Esophagus muscularis mucosa (tissue), 4 donors: Measurements from ENCODE around the gene LRP5. TPM values are rescaled to one million over a fixed set of nuclear protein-coding genes. Genes with fewer than 3 reads are reported as not detected.
A peak's percentile ranks its signal among the peaks of the same experiment; 100 is the strongest.
"Not testable (repeated sequence)": the region's sequence is repeated elsewhere in the genome, so short reads cannot be mapped to it uniquely, and the experiment has no call there.

Experiments used
- DNase-seq: peaks from one replicate; pipeline ENCODE4 v3.0.0-alpha.2; 2017; ENCODE audit errors: extremely low spot score
- H3K27ac ChIP-seq, 4 donors: fragments of 200-600 bp; sonication (generic); replicated peaks in 1 of 4; 1 replicate in 3 of 4; 2 replicates in 1 of 4; pipeline ENCODE4 v1.5.1; 2016 to 2019; ENCODE audit warnings: mild to moderate bottlenecking in 1 of 4
- H3K27me3 ChIP-seq, 4 donors: fragments of 200-600 bp; sonication (generic); one replicate each; pipeline versions ENCODE4 v1.5.1 to v1.6.0; 2016 to 2019
- H3K36me3 ChIP-seq, 4 donors: fragments of 200-600 bp; sonication (generic); one replicate each; pipeline ENCODE4 v1.5.1; 2016 to 2019
- H3K4me1 ChIP-seq, 4 donors: fragments of 200-600 bp; sonication (generic); one replicate each; pipeline ENCODE4 v1.5.1; 2016 to 2019
- H3K4me3 ChIP-seq, 4 donors: fragments of 200-600 bp; sonication (generic); 1 replicate in 2 of 4; 2 replicates in 2 of 4; pipeline ENCODE4 v1.5.1; 2016 to 2019; ENCODE audit warnings: mild to moderate bottlenecking in 4 of 4, moderate library complexity in 1 of 4
- H3K9me3 ChIP-seq, 4 donors: fragments of 200-600 bp; sonication (generic); 1 replicate in 3 of 4; 2 replicates in 1 of 4; pipeline ENCODE4 v1.5.1; 2016 to 2019
- CTCF ChIP-seq, 3 experiments: fragments of 200-600 bp in 2 of 3; fragments of 450-650 bp in 1 of 3; sonication (generic) in 2 of 3; IDR thresholded peaks; one replicate each; pipeline ENCODE4 v1.5.1; 2017 to 2019; ENCODE audit warnings: antibody characterized with exemption in 3 of 3, mild to moderate bottlenecking in 2 of 3, moderate library complexity in 1 of 3
- EP300 ChIP-seq: sonication (generic); formaldehyde crosslinking; IDR thresholded peaks from one replicate; pipeline ENCODE4 v1.6.1; 2017; ENCODE audit warnings: antibody characterized with exemption
- POLR2A ChIP-seq: fragments of 450-650 bp; IDR thresholded peaks from one replicate; pipeline ENCODE4 v1.6.1; 2017; ENCODE audit warnings: antibody characterized with exemption, moderate library complexity, mild to moderate bottlenecking, low read depth
- POLR2AphosphoS5 ChIP-seq, 2 donors: sonication (generic); formaldehyde crosslinking; IDR thresholded peaks; one replicate each; pipeline ENCODE4 v1.6.1; 2017; ENCODE audit warnings: antibody characterized with exemption in 2 of 2
- WGBS: methylation state at CpG from one replicate; pipeline ENCODE4 v1.1.5; 2018; 5-methylcytosine and 5-hydroxymethylcytosine counted together
- intact Hi-C: fragments of 100-400 bp; cut with DNase I; formaldehyde crosslinking; loops from one replicate; pipeline ENCODE4 v1.15.1; 2023
- total RNA-seq, 4 donors: library from RNA; depleted of rRNA; stranded (reverse); fragments of >200 nt; gene quantifications; one replicate each; pipeline versions ENCODE4 v1.1.0 to v1.2.1, GENCODE V29; 2016

Gene LRP5
- total RNA-seq, 4 donors from 2014 or later: 34.0 to 78.4 (median 56.2) TPM

- TF ChIP-seq EP300 (no peak), POLR2A (no peak), POLR2AphosphoS5 (IDR thresholded peaks at IDR 0.05) (no peak), CTCF (IDR thresholded peaks at IDR 0.05) (no peak)
- Histone ChIP-seq H3K27ac (no peak overlapping the region), H3K27me3 (no peaks in the 10 kb centered on the region), H3K9me3 (no peaks in the 10 kb centered on the region), H3K4me1 (peaks cover 62 to 87% (median 82%) of the 10 kb centered on the region in 4 donors), H3K4me3 (no peak overlapping the region), H3K36me3 (peaks cover 0 to 6% (median 0%) of the 10 kb centered on the region in 4 donors)
- intact Hi-C loops: no loop called here
- DNase-seq: no peak
- 97% methylated on average over 2 of the region's 2 CpGs for WGBS
These were observed 160.4 kb downstream of the LRP5 start for GRCh38 chr11:68472778-68473177.

- H3K4me1 ChIP-seq: peaks cover 53 to 84% (median 77%) of the 10 kb centered on the region in 4 donors
- no peaks in the 10 kb centered on the region for H3K27me3 ChIP-seq
- no peak overlapping the region for H3K27ac ChIP-seq
- DNase-seq: no peak
- no peak overlapping the region for H3K4me3 ChIP-seq
- intact Hi-C loops: no loop called here
- H3K9me3 ChIP-seq: no peaks in the 10 kb centered on the region
- no peak for TF ChIP-seq POLR2AphosphoS5 (IDR thresholded peaks at IDR 0.05)
- TF ChIP-seq EP300: no peak
- no peak for TF ChIP-seq CTCF (IDR thresholded peaks at IDR 0.05)
- no peak for TF ChIP-seq POLR2A
- WGBS: 69% methylated on average over 1 of the region's 1 CpG
- H3K36me3 ChIP-seq: peaks cover 0 to 6% (median 0%) of the 10 kb centered on the region in 4 donors
These were observed 161.3 kb downstream of the LRP5 start for GRCh38 chr11:68473693-68474092.

GRCh38 chr11:68475626-68476025 lies 163.2 kb downstream of the LRP5 start:
- H3K9me3 ChIP-seq, H3K27ac ChIP-seq, H3K27me3 ChIP-seq, intact Hi-C loops, H3K4me3 ChIP-seq, DNase-seq, H3K36me3 ChIP-seq: not testable (repeated sequence)
- H3K4me1 ChIP-seq: peaks cover 41 to 82% (median 75%) of the 10 kb centered on the region in 4 donors
- WGBS: 95% methylated on average over 8 of the region's 34 CpGs

GRCh38 chr11:68479390-68479789 lies 167.0 kb downstream of the LRP5 start:
- intact Hi-C loops: no loop called here
- DNase-seq: no peak
- TF ChIP-seq POLR2AphosphoS5 (IDR thresholded peaks at IDR 0.05): no peak
- TF ChIP-seq CTCF (IDR thresholded peaks at IDR 0.05): no peak
- no peak for TF ChIP-seq POLR2A
- TF ChIP-seq EP300: no peak
- H3K36me3 ChIP-seq: no peaks in the 10 kb centered on the region
- H3K4me1 ChIP-seq: peaks cover 27 to 75% (median 64%) of the 10 kb centered on the region in 4 donors
- no peak overlapping the region for H3K27ac ChIP-seq
- no peaks in the 10 kb centered on the region for H3K27me3 ChIP-seq
- no peaks in the 10 kb centered on the region for H3K9me3 ChIP-seq
- H3K4me3 ChIP-seq: no peak overlapping the region
- 80% methylated on average over 3 of the region's 3 CpGs for WGBS

- Histone ChIP-seq H3K4me1 (peaks cover 24 to 73% (median 58%) of the 10 kb centered on the region in 4 donors), H3K36me3 (no peaks in the 10 kb centered on the region), H3K9me3 (no peaks in the 10 kb centered on the region), H3K27me3 (no peaks in the 10 kb centered on the region), H3K27ac (peak overlapping the region in 2 of 4 donors; percentile 14 to 62), H3K4me3 (no peak overlapping the region)
- no peak for DNase-seq
- 70% methylated on average over 2 of the region's 2 CpGs for WGBS
- TF ChIP-seq EP300: no peak
- TF ChIP-seq CTCF (IDR thresholded peaks at IDR 0.05): no peak
- no peak for TF ChIP-seq POLR2A
- no peak for TF ChIP-seq POLR2AphosphoS5 (IDR thresholded peaks at IDR 0.05)
- intact Hi-C loops: no loop called here
These were observed 167.8 kb downstream of the LRP5 start for GRCh38 chr11:68480193-68480592.
